B cell (primary cell): ENCODE data around the gene DTWD2. TPM values are rescaled to one million over a fixed set of nuclear protein-coding genes. Genes with fewer than 3 reads are reported as not detected.

Source experiments
- ATAC-seq: fragments of 200-7000 bp; cut with Tn5 transposase; one replicate; pipeline ENCODE4 v1.10.0; 2021; ENCODE audit warnings: low read depth, mild to moderate bottlenecking, moderate number of reproducible peaks, moderate library complexity
- CTCF ChIA-PET: fragments of 350-600 bp; sonication (Branson Sonifier 250); formaldehyde crosslinking; loops from one replicate; lab custom pipeline; 2021; ENCODE audit warnings: antibody characterized with exemption, inconsistent platforms; lab: Charles Lee
- POLR2A ChIA-PET: fragments of 350-600 bp; sonication (Branson Sonifier 250); formaldehyde crosslinking; loops from one replicate; lab custom pipeline; 2021; ENCODE audit warnings: antibody characterized with exemption; lab: Charles Lee
- DNase-seq: peaks from one replicate; pipeline ENCODE4 v3.0.0; 2013
- H2AFZ ChIP-seq: 2 replicates; pipeline ENCODE4 v1.6.1; 2012; ENCODE audit warnings: mild to moderate bottlenecking, low read depth, low read length; ENCODE audit not compliant: insufficient read depth, poor library complexity, severe bottlenecking
- H3K27ac ChIP-seq, 2 donors: 1 replicate in 1 of 2; 2 replicates in 1 of 2; pipeline ENCODE4 v1.5.1; 2012 to 2013; ENCODE audit warnings: low read length in 2 of 2, mild to moderate bottlenecking in 2 of 2, moderate library complexity in 1 of 2
- H3K27me3 ChIP-seq, 4 experiments: fragments of 200-600 bp in 1 of 4; sonication (generic) in 1 of 4; replicated peaks in 1 of 4; 1 replicate in 2 of 4; 2 replicates in 2 of 4; pipeline versions ENCODE4 v1.6.1 to v1.7.0; 2013 to 2016; ENCODE audit warnings: low read length in 3 of 4, mild to moderate bottlenecking in 2 of 4, mixed read lengths in 1 of 4, moderate library complexity in 1 of 4; ENCODE audit not compliant: insufficient read depth in 4 of 4, control insufficient read depth in 3 of 4; ENCODE audit errors: control extremely low read depth in 1 of 4
- H3K36me3 ChIP-seq, 2 experiments: replicated peaks in 1 of 2; 1 replicate in 1 of 2; 2 replicates in 1 of 2; pipeline versions ENCODE4 v1.6.1 to v1.7.1; 2013; ENCODE audit warnings: low read length in 1 of 2; ENCODE audit not compliant: insufficient read depth in 2 of 2, control insufficient read depth in 1 of 2; ENCODE audit errors: control extremely low read depth in 1 of 2, extremely low read depth in 1 of 2
- H3K4me1 ChIP-seq, 2 donors: fragments of 200-600 bp in 1 of 2; sonication (generic) in 1 of 2; 1 replicate in 1 of 2; 2 replicates in 1 of 2; pipeline versions ENCODE4 v1.5.1 to v1.6.1; 2013 to 2017; ENCODE audit warnings: low read length in 2 of 2; ENCODE audit not compliant: control insufficient read depth in 2 of 2, insufficient read depth in 2 of 2
- H3K4me2 ChIP-seq: replicated peaks from 2 replicates; pipeline ENCODE3; 2012; ENCODE audit warnings: mild to moderate bottlenecking, low read depth, low read length; ENCODE audit not compliant: poor library complexity, severe bottlenecking
- H3K4me3 ChIP-seq, 5 experiments: fragments of 200-600 bp in 1 of 5; sonication (generic) in 1 of 5; 1 replicate in 3 of 5; 2 replicates in 2 of 5; pipeline versions ENCODE4 v1.5.1 to v1.7.0; 2011 to 2016; ENCODE audit warnings: low read length in 4 of 5, mild to moderate bottlenecking in 4 of 5, low read depth in 2 of 5, control low read depth in 1 of 5, moderate library complexity in 1 of 5; ENCODE audit not compliant: insufficient read depth in 1 of 5; ENCODE audit errors: control extremely low read depth in 1 of 5, extremely low read depth in 1 of 5
- H3K79me2 ChIP-seq: fragments of 200-600 bp; sonication (generic); one replicate; pipeline ENCODE4 v1.6.0; 2016; ENCODE audit warnings: low read length; ENCODE audit not compliant: control insufficient read depth, insufficient read depth
- H3K9ac ChIP-seq: fragments of 200-600 bp; sonication (generic); 2 replicates; pipeline ENCODE4 v1.6.1; 2017; ENCODE audit warnings: mild to moderate bottlenecking, low read length, moderate library complexity
- H3K9me3 ChIP-seq, 3 donors: one replicate each; pipeline versions ENCODE4 v1.6.1 to v1.7.1; 2013; ENCODE audit warnings: low read length in 2 of 3; ENCODE audit not compliant: control insufficient read depth in 2 of 3, insufficient read depth in 1 of 3; ENCODE audit errors: control extremely low read depth in 1 of 3
- H4K20me1 ChIP-seq: 2 replicates; pipeline ENCODE4 v1.6.0; 2012; ENCODE audit warnings: mild to moderate bottlenecking, low read length; ENCODE audit not compliant: insufficient read depth, control insufficient read depth, poor library complexity, severe bottlenecking
- H3K27ac Mint-ChIP-seq: one replicate; pipeline ENCODE4 v1.8.0; 2021; ENCODE audit warnings: mixed read lengths
- H3K27me3 Mint-ChIP-seq: one replicate; pipeline ENCODE4 v1.8.0; 2021; ENCODE audit warnings: mixed read lengths
- H3K4me1 Mint-ChIP-seq: one replicate; pipeline ENCODE4 v1.8.0; 2021; ENCODE audit warnings: mixed read lengths
- H3K4me3 Mint-ChIP-seq: one replicate; pipeline ENCODE4 v1.8.0; 2021; ENCODE audit warnings: mixed read lengths
- H3K9me3 Mint-ChIP-seq: one replicate; pipeline ENCODE4 v1.8.0; 2022; ENCODE audit warnings: mixed read lengths; ENCODE audit not compliant: insufficient read depth
- EZH2 ChIP-seq: IDR thresholded peaks from 2 replicates; pipeline ENCODE4 v1.6.1; 2012; ENCODE audit warnings: borderline replicate concordance, low read depth, mild to moderate bottlenecking, moderate library complexity, low read length; ENCODE audit not compliant: insufficient read depth, poor library complexity, severe bottlenecking
- WGBS: methylation state at CpG from one replicate; pipeline ENCODE4 v1.1.5; 2013; ENCODE audit warnings: missing lambda C conversion rate; ENCODE audit not compliant: insufficient coverage; 5-methylcytosine and 5-hydroxymethylcytosine counted together
- intact Hi-C: fragments of 100-400 bp; cut with micrococcal nuclease; formaldehyde crosslinking; loops from one replicate; pipeline ENCODE4 v1.10.0; 2022
- polyA plus RNA-seq: library from polyadenylated mRNA; depleted of rRNA; stranded (reverse); fragments of >200 nt; gene quantifications from 2 replicates; pipeline ENCODE4 v1.2.3, GENCODE V29; 2012
- total RNA-seq, 2 donors: library from RNA; stranded (reverse); fragments of 120-200 nt in 1 of 2; gene quantifications; 1 replicate in 1 of 2; 2 replicates in 1 of 2; pipeline versions ENCODE4 v1.2.3 to v1.2.4, GENCODE V29; 2013 to 2022
- TF ChIP-seq, protein P1 (sequence below): fragments of 200-600 bp; IDR thresholded peaks from one replicate; pipeline ENCODE4 v1.8.0; 2022; ENCODE audit warnings: antibody characterized with exemption, mild to moderate bottlenecking

Gene DTWD2
- total and polyA plus RNA-seq, 2 donors (not counting 1 experiment from before 2014, with no cell fraction given) = 3.7 to 6.0 TPM

- Mint-ChIP-seq H3K27ac (peak overlapping the region; percentile 80), H3K4me1 (peaks cover 63% of the 10 kb centered on the region), H3K9me3 (peaks cover 5% of the 10 kb centered on the region), H3K4me3 (peak overlapping the region; percentile 71), H3K27me3 (no peaks in the 10 kb centered on the region)
- POLR2A ChIA-PET = no interaction called here
- Histone ChIP-seq H3K79me2 (no peaks in the 10 kb centered on the region), H3K27me3 (no peaks in the 10 kb centered on the region), H2AFZ (peak overlapping the region; percentile 56), H3K4me2 (peak overlapping the region; percentile 29), H3K9me3 (peaks cover 0 to 4% (median 0%) of the 10 kb centered on the region in 3 donors), H3K4me1 (peaks cover 44 to 58% of the 10 kb centered on the region in 2 donors), H3K27ac (peak overlapping the region; percentile 35 to 53), H3K9ac (no peak overlapping the region), H4K20me1 (no peaks in the 10 kb centered on the region), H3K36me3 (no peaks in the 10 kb centered on the region), H3K4me3 (peak overlapping the region in 1 of 5 experiments; percentile 36)
- CTCF ChIA-PET = interaction anchor here (0.8 to 1.0 kb wide), 2 partner anchors 9 to 406 kb away, joined by 3 to 4 read pairs; no protein-coding TSS in a partner anchor
- intact Hi-C loops = loop anchor here (10.0 kb wide), 1 partner anchor 156 kb away; no protein-coding TSS in a partner anchor
- peak; percentile 58 for DNase-seq
- no peak for TF ChIP-seq EZH2
- TF ChIP-seq, protein P1, sequence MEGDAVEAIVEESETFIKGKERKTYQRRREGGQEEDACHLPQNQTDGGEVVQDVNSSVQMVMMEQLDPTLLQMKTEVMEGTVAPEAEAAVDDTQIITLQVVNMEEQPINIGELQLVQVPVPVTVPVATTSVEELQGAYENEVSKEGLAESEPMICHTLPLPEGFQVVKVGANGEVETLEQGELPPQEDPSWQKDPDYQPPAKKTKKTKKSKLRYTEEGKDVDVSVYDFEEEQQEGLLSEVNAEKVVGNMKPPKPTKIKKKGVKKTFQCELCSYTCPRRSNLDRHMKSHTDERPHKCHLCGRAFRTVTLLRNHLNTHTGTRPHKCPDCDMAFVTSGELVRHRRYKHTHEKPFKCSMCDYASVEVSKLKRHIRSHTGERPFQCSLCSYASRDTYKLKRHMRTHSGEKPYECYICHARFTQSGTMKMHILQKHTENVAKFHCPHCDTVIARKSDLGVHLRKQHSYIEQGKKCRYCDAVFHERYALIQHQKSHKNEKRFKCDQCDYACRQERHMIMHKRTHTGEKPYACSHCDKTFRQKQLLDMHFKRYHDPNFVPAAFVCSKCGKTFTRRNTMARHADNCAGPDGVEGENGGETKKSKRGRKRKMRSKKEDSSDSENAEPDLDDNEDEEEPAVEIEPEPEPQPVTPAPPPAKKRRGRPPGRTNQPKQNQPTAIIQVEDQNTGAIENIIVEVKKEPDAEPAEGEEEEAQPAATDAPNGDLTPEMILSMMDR = no peak
- peak; percentile 18 for ATAC-seq
- no CpG with 5 or more reads among the region's 5 CpGs for WGBS
These were observed 40.2 kb upstream of the DTWD2 start for GRCh38 chr5:119028575-119028974.

- Mint-ChIP-seq H3K4me1 (peaks cover 65% of the 10 kb centered on the region), H3K4me3 (peak overlapping the region; percentile 40), H3K9me3 (peaks cover 3% of the 10 kb centered on the region), H3K27me3 (no peaks in the 10 kb centered on the region), H3K27ac (peak overlapping the region; percentile 82)
- H3K4me3 ChIP-seq = peak overlapping the region in 1 of 5 experiments; percentile 7
- ATAC-seq (no peak), DNase-seq (no peak)
- peaks cover 58 to 61% of the 10 kb centered on the region in 2 donors for H3K4me1 ChIP-seq
- POLR2A ChIA-PET = interaction anchor here (0.7 to 2.9 kb wide), 2 partner anchors 13 to 48 kb away, joined by 7 to 15 read pairs; partner anchors contain the start of gene DMXL1
- H3K9me3 ChIP-seq = peaks cover 0 to under 1% (median 0%) of the 10 kb centered on the region in 3 donors
- peak overlapping the region; percentile 30 to 62 for H3K27ac ChIP-seq
- intact Hi-C loops = loop anchor here (1.0 to 10.0 kb wide), 7 partner anchors 9 to 430 kb away; partner anchors contain the start of genes DMXL1 and HSD17B4
- CTCF ChIA-PET = interaction anchor here (0.7 to 5.0 kb wide), 8 partner anchors 48 to 412 kb away, joined by 3 to 58 read pairs (median 12); partner anchors contain the start of gene DMXL1
- peak overlapping the region; percentile 42 for H3K4me2 ChIP-seq
- no CpG with 5 or more reads among the region's 1 CpG for WGBS
- peak overlapping the region; percentile 30 for H2AFZ ChIP-seq
- H4K20me1 ChIP-seq = no peaks in the 10 kb centered on the region
- TF ChIP-seq, protein P1 = no peak
- TF ChIP-seq EZH2 = no peak
- no peaks in the 10 kb centered on the region for H3K27me3 ChIP-seq
- H3K9ac ChIP-seq = peak overlapping the region; percentile 21
- H3K79me2 ChIP-seq = peaks cover 13% of the 10 kb centered on the region
- no peaks in the 10 kb centered on the region for H3K36me3 ChIP-seq
These were observed 34.4 kb upstream of the DTWD2 start for GRCh38 chr5:119022773-119023172.
